Sigmoid colon (tissue), 7 donors: ENCODE data around the gene SPPL3. TPM values are rescaled to one million over a fixed set of nuclear protein-coding genes. Genes with fewer than 3 reads are reported as not detected.
A peak's percentile ranks its signal among the peaks of the same experiment; 100 is the strongest.
"Not testable (repeated sequence)": the region's sequence is repeated elsewhere in the genome, so short reads cannot be mapped to it uniquely, and the experiment has no call there.

Experiments used
- DNase-seq: peaks from one replicate; pipeline ENCODE4 v3.0.0-alpha.2; 2019
- H3K27ac ChIP-seq, 4 donors: fragments of 200-600 bp; sonication (generic); one replicate each; pipeline ENCODE4 v1.5.1; 2016 to 2019; ENCODE audit warnings: mild to moderate bottlenecking in 1 of 4
- H3K27me3 ChIP-seq, 3 donors: fragments of 200-600 bp; sonication (generic); one replicate each; pipeline ENCODE4 v1.5.1; 2019; ENCODE audit warnings: mild to moderate bottlenecking in 1 of 3
- H3K36me3 ChIP-seq, 4 donors: fragments of 200-600 bp; sonication (generic); one replicate each; pipeline ENCODE4 v1.5.1; 2016 to 2019
- H3K4me1 ChIP-seq, 4 donors: fragments of 200-600 bp; sonication (generic); one replicate each; pipeline ENCODE4 v1.5.1; 2017 to 2019
- H3K4me3 ChIP-seq, 4 donors: fragments of 200-600 bp; sonication (generic); one replicate each; pipeline ENCODE4 v1.5.1; 2017 to 2019; ENCODE audit warnings: mild to moderate bottlenecking in 2 of 4, moderate library complexity in 1 of 4
- H3K9me3 ChIP-seq, 4 donors: fragments of 200-600 bp in 3 of 4; sonication (generic) in 3 of 4; one replicate each; pipeline versions ENCODE4 v1.5.1 to v1.6.1; 2013 to 2019
- CTCF ChIP-seq, 4 experiments: fragments of 450-650 bp in 3 of 4; fragments of 200-600 bp in 1 of 4; IDR thresholded peaks; one replicate each; pipeline ENCODE4 v1.5.1; 2016 to 2019; ENCODE audit warnings: antibody characterized with exemption in 4 of 4, mild to moderate bottlenecking in 3 of 4, moderate library complexity in 2 of 4
- EP300 ChIP-seq, 4 donors: sonication (generic); formaldehyde crosslinking; IDR thresholded peaks; one replicate each; pipeline ENCODE4 v1.6.1; 2017; ENCODE audit warnings: antibody characterized with exemption in 4 of 4
- POLR2A ChIP-seq, 2 donors: fragments of 450-650 bp; IDR thresholded peaks; one replicate each; pipeline ENCODE4 v1.6.1; 2016; ENCODE audit warnings: antibody characterized with exemption in 2 of 2, mild to moderate bottlenecking in 2 of 2, moderate library complexity in 2 of 2
- POLR2AphosphoS5 ChIP-seq, 4 donors: sonication (generic); formaldehyde crosslinking; IDR thresholded peaks; one replicate each; pipeline ENCODE4 v1.6.1; 2017; ENCODE audit warnings: antibody characterized with exemption in 4 of 4
- WGBS, 2 donors: extraction: QIAGEN DNeasy Blood & Tissue Kit; methylation state at CpG; one replicate each; pipeline ENCODE4 v1.1.7; 2013; 5-methylcytosine and 5-hydroxymethylcytosine counted together
- intact Hi-C: fragments of 100-400 bp; cut with DNase I; formaldehyde crosslinking; loops from one replicate; pipeline ENCODE4 v1.15.1; 2023
- polyA plus RNA-seq, 3 donors: library from polyadenylated mRNA; stranded (reverse); fragments of 200-250 nt; gene quantifications; one replicate each; pipeline ENCODE4 v1.2.3, GENCODE V29; 2013
- total RNA-seq, 4 donors: library from RNA; depleted of rRNA; stranded (reverse); fragments of >200 nt; gene quantifications; one replicate each; pipeline ENCODE4 v1.1.0, GENCODE V29; 2016
- donor health status: healthy with polysubstance abuse.
- donor health status: Bipolar disorder and iron deficiency.
- donor health status: healthy.

SPPL3 gene
- total and polyA plus RNA-seq, 7 donors: 8.6 to 28.0 (median 19.3) TPM

- Histone ChIP-seq H3K36me3 (peaks cover 0 to 5% (median 0%) of the 10 kb centered on the region in 4 donors), H3K27ac (peak overlapping the region; percentile 84 to 96 (median 89)), H3K9me3 (no peaks in the 10 kb centered on the region), H3K4me3 (peak overlapping the region; percentile 72 to 100 (median 92)), H3K27me3 (no peaks in the 10 kb centered on the region), H3K4me1 (peaks cover 0 to 31% (median 21%) of the 10 kb centered on the region in 4 donors)
- TF ChIP-seq CTCF (IDR thresholded peaks at IDR 0.05): no peak
- TF ChIP-seq POLR2AphosphoS5 (IDR thresholded peaks at IDR 0.05): no peak
- no peak for TF ChIP-seq EP300 (IDR thresholded peaks at IDR 0.05)
- TF ChIP-seq POLR2A (IDR thresholded peaks at IDR 0.05): no peak
- WGBS, 2 donors: 1 to 3% methylated on average over 15 of the region's 15 CpGs
- intact Hi-C loops: loop anchor here (2.0 to 5.0 kb wide), 3 partner anchors 71 to 176 kb away; no protein-coding TSS in a partner anchor
- DNase-seq: no peak
Observed at GRCh38 chr12:120902846-120903411, 1.2 kb downstream of the SPPL3 start.

- peaks cover 0 to 34% (median 21%) of the 10 kb centered on the region in 4 donors for H3K4me1 ChIP-seq
- H3K27me3 ChIP-seq: no peaks in the 10 kb centered on the region
- intact Hi-C loops: loop anchor here (2.0 to 5.0 kb wide), 3 partner anchors 70 to 175 kb away; no protein-coding TSS in a partner anchor
- no peaks in the 10 kb centered on the region for H3K9me3 ChIP-seq
- no peak for DNase-seq
- TF ChIP-seq EP300 (IDR thresholded peaks at IDR 0.05) (no peak), CTCF (IDR thresholded peaks at IDR 0.05) (no peak), POLR2AphosphoS5 (IDR thresholded peaks at IDR 0.05) (no peak), POLR2A (IDR thresholded peaks at IDR 0.05) (no peak)
- 26 to 67% methylated on average over 4 of the region's 4 CpGs for WGBS, 2 donors
- H3K27ac ChIP-seq: peak overlapping the region in 1 of 4 donors; percentile 96
- H3K4me3 ChIP-seq: no peak overlapping the region
- H3K36me3 ChIP-seq: peaks cover 0 to 5% (median 0%) of the 10 kb centered on the region in 4 donors
Observed at GRCh38 chr12:120901818-120902217, 2.3 kb downstream of the SPPL3 start.

- not testable (repeated sequence) for DNase-seq, H3K9me3 ChIP-seq, H3K27me3 ChIP-seq, H3K4me3 ChIP-seq, H3K36me3 ChIP-seq, H3K27ac ChIP-seq
- H3K4me1 ChIP-seq: peaks cover 0 to 41% (median 25%) of the 10 kb centered on the region in 4 donors
- WGBS, 2 donors: 88 to 89% methylated on average over 5 of the region's 5 CpGs
- intact Hi-C loops: loop anchor here (5.0 kb wide), 1 partner anchor 69 kb away; no protein-coding TSS in a partner anchor
Observed at GRCh38 chr12:120901101-120901500, 3.1 kb downstream of the SPPL3 start.

- WGBS, 2 donors: 85 to 88% methylated on average over 7 of the region's 7 CpGs
- no peak overlapping the region for H3K4me3 ChIP-seq
- intact Hi-C loops: no loop called here
- no peak for DNase-seq
- no peaks in the 10 kb centered on the region for H3K9me3 ChIP-seq
- no peak overlapping the region for H3K27ac ChIP-seq
- TF ChIP-seq CTCF (IDR thresholded peaks at IDR 0.05) (no peak), POLR2AphosphoS5 (IDR thresholded peaks at IDR 0.05) (no peak), EP300 (IDR thresholded peaks at IDR 0.05) (no peak), POLR2A (IDR thresholded peaks at IDR 0.05) (no peak)
- H3K4me1 ChIP-seq: peaks cover 0 to 40% (median 19%) of the 10 kb centered on the region in 4 donors
- H3K27me3 ChIP-seq: no peaks in the 10 kb centered on the region
- peaks cover 0 to 14% (median 0%) of the 10 kb centered on the region in 4 donors for H3K36me3 ChIP-seq
Observed at GRCh38 chr12:120895532-120895931, 8.6 kb downstream of the SPPL3 start.

- no peak for DNase-seq
- H3K27ac ChIP-seq: no peak overlapping the region
Observed at GRCh38 chr12:120892265-120892664, 11.9 kb downstream of the SPPL3 start.

More at GRCh38 chr12:120892265-120892664, 11.9 kb downstream of the SPPL3 start:
- H3K36me3 ChIP-seq: peaks cover 0 to 8% (median 0%) of the 10 kb centered on the region in 4 donors
- intact Hi-C loops: no loop called here
- no peaks in the 10 kb centered on the region for H3K27me3 ChIP-seq
- peaks cover 0 to 36% (median 23%) of the 10 kb centered on the region in 4 donors for H3K4me1 ChIP-seq
- WGBS, 2 donors: 43 to 51% methylated on average over 5 of the region's 5 CpGs
- TF ChIP-seq POLR2A (IDR thresholded peaks at IDR 0.05): no peak
- no peak for TF ChIP-seq POLR2AphosphoS5 (IDR thresholded peaks at IDR 0.05)
- TF ChIP-seq EP300 (IDR thresholded peaks at IDR 0.05): no peak
- no peak for TF ChIP-seq CTCF (IDR thresholded peaks at IDR 0.05)
- no peaks in the 10 kb centered on the region for H3K9me3 ChIP-seq
- H3K4me3 ChIP-seq: no peak overlapping the region
